Astrocyte (in vitro differentiated cells and primary cell): Measurements from ENCODE around the gene NXPH1.

Experiments used
- EZH2 ChIP-seq: IDR thresholded peaks from 2 replicates; pipeline ENCODE4 v1.6.1; 2012; ENCODE audit warnings: mild to moderate bottlenecking, low read length, inconsistent platforms; ENCODE audit not compliant: insufficient read depth
- TF ChIP-seq, protein P1 (sequence below): IDR thresholded peaks from 2 replicates; pipeline ENCODE4 v1.5.1; 2011; ENCODE audit warnings: low read depth, mild to moderate bottlenecking, inconsistent platforms, low read length, moderate library complexity; ENCODE audit not compliant: insufficient read depth

DNA sequence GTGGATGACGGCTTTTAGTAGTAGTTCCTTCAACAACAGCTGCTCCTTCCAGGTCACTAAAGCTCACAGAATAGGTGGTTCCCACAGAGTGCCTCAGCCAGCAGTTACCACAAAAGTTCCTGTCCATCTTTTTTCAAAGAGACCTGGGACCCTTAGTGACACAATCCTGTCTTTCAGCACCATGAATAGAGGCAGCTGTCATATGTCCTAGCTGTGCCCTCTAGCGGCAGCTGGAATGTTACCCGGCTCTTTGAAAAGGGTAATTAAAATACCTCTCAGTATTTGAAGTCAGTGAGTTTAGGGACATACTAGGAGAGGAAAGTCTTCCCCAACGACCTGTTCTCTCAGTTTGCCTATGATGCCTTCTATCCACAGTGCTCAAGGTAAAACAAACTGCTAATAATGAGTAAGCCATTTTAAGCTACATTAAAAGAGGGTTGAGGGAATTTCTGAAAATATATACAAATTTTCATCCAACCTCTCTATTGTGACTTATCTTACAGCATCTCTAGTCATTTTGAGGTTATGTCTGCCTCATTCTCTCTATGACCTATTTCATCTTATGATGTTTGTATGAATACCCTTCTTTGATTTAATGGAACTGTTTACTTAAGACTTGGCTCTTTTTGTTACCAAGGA lies 290.8 kb downstream of the NXPH1 start:
- TF ChIP-seq EZH2: no peak
- TF ChIP-seq, protein P1, sequence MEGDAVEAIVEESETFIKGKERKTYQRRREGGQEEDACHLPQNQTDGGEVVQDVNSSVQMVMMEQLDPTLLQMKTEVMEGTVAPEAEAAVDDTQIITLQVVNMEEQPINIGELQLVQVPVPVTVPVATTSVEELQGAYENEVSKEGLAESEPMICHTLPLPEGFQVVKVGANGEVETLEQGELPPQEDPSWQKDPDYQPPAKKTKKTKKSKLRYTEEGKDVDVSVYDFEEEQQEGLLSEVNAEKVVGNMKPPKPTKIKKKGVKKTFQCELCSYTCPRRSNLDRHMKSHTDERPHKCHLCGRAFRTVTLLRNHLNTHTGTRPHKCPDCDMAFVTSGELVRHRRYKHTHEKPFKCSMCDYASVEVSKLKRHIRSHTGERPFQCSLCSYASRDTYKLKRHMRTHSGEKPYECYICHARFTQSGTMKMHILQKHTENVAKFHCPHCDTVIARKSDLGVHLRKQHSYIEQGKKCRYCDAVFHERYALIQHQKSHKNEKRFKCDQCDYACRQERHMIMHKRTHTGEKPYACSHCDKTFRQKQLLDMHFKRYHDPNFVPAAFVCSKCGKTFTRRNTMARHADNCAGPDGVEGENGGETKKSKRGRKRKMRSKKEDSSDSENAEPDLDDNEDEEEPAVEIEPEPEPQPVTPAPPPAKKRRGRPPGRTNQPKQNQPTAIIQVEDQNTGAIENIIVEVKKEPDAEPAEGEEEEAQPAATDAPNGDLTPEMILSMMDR: peak; percentile 44
